Stimulated activated CD8-positive, alpha-beta memory T cell treated with anti-CD3 and anti-CD28 coated beads, Interleukin-15, amount 100 ng/mL, for 48 hours (primary cell): ENCODE results near the gene ITIH5.

Source experiments
- DNase-seq, 2 donors: peaks; one replicate each; pipeline ENCODE4 v3.0.0-alpha.2; 2020; ENCODE audit warnings: low read depth in 2 of 2

ITIH5 gene

GRCh38 chr10:7520507-7521485 lies 146.0 kb downstream of the ITIH5 start:
- DNase-seq = no peak

DNA sequence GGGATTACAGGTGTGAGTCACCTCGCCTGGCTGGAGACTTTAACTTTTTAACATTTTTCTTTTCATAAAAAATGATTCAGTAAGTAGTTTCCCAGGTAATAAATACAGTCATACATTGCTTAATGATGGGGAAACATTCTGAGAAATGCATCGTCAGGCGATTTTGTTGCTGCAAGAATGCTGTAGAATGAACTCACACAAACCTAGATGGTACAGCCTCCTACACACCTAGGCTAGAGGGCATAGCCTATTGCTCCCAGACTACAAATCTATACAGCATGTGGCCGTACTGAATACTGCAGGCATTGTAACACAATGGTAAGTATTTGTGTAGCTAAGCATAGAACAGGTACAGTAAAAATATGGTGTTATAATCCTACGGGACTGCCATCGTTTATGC lies 147.4 kb downstream of the ITIH5 start:
- no peak for DNase-seq

- DNase-seq = no peak
Observed at GRCh38 chr10:7518693-7519092, 148.1 kb downstream of the ITIH5 start.

- no peak for DNase-seq
Observed at GRCh38 chr10:7515439-7515838, 151.3 kb downstream of the ITIH5 start.

GRCh38 chr10:7513936-7514335 lies 152.8 kb downstream of the ITIH5 start:
- no peak for DNase-seq

- no peak for DNase-seq
Observed at GRCh38 chr10:7513455-7513854, 153.3 kb downstream of the ITIH5 start.

GRCh38 chr10:7512487-7512886 lies 154.3 kb downstream of the ITIH5 start:
- DNase-seq = no peak

GRCh38 chr10:7511612-7512011 lies 155.2 kb downstream of the ITIH5 start:
- DNase-seq = no peak
